AG09309 (cell line): ENCODE results near the gene TMEM263.

Experiments used
- DNase-seq: peaks from one replicate; pipeline ENCODE4 v3.0.0-alpha.2; 2010; ENCODE audit warnings: low read depth
- H3K4me3 ChIP-seq: 2 replicates; pipeline ENCODE4 v1.5.1; 2011; ENCODE audit warnings: mild to moderate bottlenecking, low read depth, low read length, moderate library complexity; ENCODE audit not compliant: control insufficient read depth
- CTCF ChIP-seq: IDR thresholded peaks from 2 replicates; pipeline ENCODE4 v1.5.1; 2011; ENCODE audit warnings: mild to moderate bottlenecking, low read depth, low read length, inconsistent platforms; ENCODE audit not compliant: insufficient read depth, control insufficient read depth; ENCODE audit errors: missing control alignments

TMEM263 gene

DNA sequence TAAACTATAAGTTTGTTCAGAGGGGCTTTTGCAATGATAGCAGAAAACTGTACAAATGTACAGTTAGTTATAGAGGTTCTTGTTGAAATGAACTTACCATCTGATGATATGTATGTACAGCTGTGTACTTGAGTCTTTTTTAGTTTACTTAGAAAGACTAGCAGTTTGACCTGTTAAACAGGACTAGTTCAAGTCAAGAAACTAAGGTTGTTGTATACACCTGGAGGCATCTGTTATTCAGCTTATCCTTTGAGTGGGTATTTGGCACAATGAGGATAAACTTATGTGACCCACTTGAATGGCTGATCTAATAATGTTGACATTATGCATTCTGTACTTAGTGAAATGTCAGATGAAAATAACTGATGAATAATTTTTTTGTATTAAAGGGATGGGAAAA is 17.8 kb downstream of the TMEM263 start:
- H3K4me3 ChIP-seq: no peak overlapping the region
- no peak for DNase-seq
- no peak for TF ChIP-seq CTCF

DNA sequence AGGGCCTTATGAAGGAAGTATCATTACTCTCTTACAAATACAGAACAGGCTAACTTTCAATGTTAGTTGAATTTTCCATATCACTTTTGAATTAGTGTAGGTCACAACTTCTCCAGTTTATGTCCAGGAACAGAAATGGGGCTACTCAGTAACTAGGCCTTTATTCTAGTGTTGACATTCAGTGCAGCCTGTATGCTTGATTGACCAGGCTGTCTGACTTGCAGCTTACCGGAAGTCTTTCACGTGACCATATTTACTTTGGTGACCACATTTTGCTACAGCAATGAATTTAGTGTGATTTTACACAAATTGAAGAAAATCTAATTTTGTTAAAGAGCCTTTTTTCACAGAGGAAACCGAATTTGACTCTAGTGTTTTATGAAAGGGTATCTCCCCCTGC is 18.8 kb downstream of the TMEM263 start:
- TF ChIP-seq CTCF: no peak
- DNase-seq: no peak

GRCh38 chr12:106975098-106975497 is 19.4 kb downstream of the TMEM263 start:
- H3K4me3 ChIP-seq: no peak overlapping the region
- TF ChIP-seq CTCF: no peak
- DNase-seq: no peak

More for the DNA sequence above, 18.8 kb downstream of the TMEM263 start:
- H3K4me3 ChIP-seq: no peak overlapping the region

- no peak for DNase-seq
- no peak for TF ChIP-seq CTCF
- no peak overlapping the region for H3K4me3 ChIP-seq
These were observed 20.4 kb downstream of the TMEM263 start for GRCh38 chr12:106975993-106976658.

DNA sequence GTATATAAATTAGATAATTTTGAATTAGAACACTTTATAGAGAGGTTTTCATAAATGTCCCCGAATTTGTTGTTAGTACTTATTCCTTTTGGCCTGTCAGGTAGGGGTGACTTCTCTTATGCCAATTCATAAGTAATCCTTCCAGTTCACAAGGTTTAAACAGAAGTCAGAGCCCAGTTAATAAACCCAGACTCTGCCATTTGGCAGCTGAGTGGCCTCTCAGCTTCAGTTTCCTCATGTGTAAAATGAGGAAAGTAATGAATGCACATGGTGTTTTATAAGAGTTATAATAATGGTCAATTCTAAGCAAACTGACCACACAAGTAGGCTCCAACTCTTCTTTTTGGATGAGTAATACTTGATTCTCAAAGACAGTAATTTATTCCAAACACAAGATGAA is 21.0 kb downstream of the TMEM263 start:
- H3K4me3 ChIP-seq: no peak overlapping the region
- TF ChIP-seq CTCF: no peak
- DNase-seq: no peak

DNA sequence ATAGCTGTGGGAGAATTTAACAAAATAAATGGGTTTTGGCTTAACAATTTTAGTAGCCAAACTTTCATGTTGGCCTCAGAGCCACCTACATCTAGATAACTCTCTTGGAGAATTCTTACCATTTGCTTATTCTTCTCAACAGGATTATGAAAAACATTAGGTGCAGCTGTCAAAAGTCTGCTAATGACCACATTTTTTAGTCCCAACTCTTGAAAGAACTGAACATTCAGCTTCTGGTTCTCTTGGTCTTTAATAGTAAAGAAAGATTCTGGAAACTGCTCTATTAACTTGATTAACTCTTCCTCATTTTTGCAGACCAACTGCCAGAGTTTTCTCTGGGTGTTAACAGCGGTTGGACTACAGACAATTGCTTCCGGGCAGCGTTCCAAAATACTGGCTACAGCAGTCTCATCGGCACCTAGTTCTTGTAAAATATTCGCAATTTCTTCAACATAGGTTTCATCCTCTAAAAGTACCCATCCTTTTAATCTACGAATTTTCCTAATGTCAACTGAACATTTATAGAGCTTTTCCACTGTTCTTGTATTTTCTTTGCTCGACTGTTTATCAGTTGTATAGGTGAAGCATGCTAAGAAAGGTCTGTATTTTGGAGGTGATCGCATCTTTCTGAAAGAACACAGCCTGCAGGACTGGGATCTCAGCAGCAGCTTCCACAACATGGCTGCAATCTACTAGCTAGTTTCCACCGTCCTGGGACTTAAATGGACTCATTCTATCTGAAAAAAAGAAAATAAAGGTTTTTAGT is 22.5 kb downstream of the TMEM263 start:
- no peak overlapping the region for H3K4me3 ChIP-seq
- no peak for TF ChIP-seq CTCF
- DNase-seq: no peak
